ENCODE results near the gene FOXRED2.

DNA sequence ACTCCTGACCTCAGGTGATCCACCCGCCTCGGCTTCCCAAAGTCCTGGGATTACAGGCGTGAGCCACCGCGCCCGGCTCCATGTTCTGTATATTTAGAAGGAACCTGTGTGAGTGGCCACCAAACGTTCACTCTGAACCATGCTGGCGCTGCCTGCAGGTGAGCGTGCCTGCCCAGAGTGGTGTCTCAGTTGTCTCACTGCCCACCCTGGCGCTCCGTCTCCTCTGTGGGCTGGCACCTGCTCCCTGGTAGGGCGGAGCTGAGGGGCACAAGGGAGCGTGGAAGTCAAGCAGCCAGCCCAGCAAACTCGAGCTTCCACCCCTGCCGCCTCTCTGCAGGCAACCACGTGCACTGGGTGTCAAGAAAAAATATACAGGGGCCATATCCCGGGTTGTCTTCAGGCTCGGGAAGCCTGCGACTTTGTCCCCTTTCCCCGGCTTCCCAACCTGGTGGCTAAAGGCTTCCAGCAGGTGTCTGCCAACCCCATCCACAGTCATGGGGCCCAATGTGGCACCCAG, 42.1 kb downstream of the FOXRED2 start:
- TF ChIP-seq, protein P1, sequence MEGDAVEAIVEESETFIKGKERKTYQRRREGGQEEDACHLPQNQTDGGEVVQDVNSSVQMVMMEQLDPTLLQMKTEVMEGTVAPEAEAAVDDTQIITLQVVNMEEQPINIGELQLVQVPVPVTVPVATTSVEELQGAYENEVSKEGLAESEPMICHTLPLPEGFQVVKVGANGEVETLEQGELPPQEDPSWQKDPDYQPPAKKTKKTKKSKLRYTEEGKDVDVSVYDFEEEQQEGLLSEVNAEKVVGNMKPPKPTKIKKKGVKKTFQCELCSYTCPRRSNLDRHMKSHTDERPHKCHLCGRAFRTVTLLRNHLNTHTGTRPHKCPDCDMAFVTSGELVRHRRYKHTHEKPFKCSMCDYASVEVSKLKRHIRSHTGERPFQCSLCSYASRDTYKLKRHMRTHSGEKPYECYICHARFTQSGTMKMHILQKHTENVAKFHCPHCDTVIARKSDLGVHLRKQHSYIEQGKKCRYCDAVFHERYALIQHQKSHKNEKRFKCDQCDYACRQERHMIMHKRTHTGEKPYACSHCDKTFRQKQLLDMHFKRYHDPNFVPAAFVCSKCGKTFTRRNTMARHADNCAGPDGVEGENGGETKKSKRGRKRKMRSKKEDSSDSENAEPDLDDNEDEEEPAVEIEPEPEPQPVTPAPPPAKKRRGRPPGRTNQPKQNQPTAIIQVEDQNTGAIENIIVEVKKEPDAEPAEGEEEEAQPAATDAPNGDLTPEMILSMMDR (IDR thresholded peaks at IDR 0.05) = no peak
- no peak for TF ChIP-seq POLR2A (IDR thresholded peaks at IDR 0.05)
